HG03045 (cell line): ENCODE results near the gene TCF21.
"Not testable (repeated sequence)": the region's sequence is repeated elsewhere in the genome, so short reads cannot be mapped to it uniquely, and the experiment has no call there.

Experiments used
- ATAC-seq: cut with Tn5 transposase; IDR thresholded peaks from one replicate; pipeline ENCODE4 v1.9.1; 2021; ENCODE audit warnings: mild to moderate bottlenecking, moderate library complexity; ENCODE audit not compliant: unreplicated experiment

Gene TCF21

DNA sequence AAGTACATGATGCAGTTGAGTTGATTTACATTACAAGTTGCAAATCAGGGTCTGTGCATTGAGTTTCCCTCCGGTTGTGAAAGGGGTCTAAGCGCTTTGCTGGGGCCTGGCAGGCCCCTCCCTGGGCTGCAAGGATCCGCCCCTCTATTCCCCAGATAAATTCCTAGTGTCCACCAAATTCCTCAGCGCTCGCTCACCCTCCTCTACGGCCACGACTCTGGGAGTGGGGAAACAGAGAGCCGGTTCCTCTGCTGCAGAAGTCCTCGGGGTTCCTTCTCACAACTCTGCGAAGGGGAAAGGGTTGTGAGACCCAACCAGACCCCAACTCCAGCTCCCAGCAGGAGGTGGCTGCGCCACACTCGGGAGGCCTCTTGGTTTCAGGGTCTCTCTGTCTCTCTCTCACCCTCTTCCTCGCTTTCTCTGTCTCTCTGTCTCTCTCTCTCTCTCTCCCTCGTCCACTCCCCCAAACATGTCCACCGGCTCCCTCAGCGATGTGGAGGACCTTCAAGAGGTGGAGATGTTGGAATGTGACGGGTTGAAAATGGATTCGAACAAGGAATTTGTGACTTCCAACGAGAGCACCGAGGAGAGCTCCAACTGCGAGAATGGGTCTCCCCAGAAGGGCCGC, at the start of gene TCF21:
TCF21 (plus strand) TSS at position 185 of the 628 bp plus-strand sequence; CDS start at position 470, 285 bp downstream.
- ATAC-seq, result no peak

DNA sequence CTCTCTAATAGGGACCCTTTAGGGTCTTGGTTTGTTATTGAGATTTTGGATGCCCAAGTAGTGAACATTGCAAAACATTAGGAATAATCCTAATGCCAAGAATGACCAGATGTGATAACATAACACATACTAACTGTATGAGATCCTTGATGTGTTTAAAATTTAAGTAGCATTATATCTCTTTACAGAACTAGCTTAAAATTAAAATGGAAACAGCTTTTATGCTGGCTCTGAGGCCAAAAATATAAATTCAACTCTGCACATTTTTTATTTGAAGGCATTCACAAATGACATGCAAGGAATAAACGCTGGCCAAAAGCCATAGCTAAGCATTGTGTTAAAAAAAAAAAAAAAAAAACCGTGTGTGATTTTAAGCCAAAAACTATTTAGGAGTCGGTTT, 47.7 kb upstream of the TCF21 start:
- ATAC-seq, result no peak

DNA sequence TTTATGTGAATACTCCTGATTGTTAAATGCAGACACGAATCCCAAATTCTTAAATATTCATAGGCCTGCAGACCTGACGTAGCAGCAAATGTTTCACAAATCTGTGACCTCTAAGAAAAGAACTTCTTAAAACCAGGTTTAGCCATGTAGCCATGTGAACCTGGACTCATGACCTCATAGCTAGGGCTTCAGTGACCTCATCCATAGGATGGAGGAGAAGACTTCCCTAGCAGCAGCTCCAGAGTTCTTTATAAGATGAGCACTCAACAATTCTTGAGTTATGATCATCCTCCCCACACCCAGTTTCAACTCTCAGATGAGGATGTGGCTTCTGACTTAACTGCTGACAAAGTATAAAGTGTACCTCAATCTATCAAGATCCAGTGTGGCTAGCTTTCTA, 45.8 kb upstream of the TCF21 start:
- no peak for ATAC-seq

DNA sequence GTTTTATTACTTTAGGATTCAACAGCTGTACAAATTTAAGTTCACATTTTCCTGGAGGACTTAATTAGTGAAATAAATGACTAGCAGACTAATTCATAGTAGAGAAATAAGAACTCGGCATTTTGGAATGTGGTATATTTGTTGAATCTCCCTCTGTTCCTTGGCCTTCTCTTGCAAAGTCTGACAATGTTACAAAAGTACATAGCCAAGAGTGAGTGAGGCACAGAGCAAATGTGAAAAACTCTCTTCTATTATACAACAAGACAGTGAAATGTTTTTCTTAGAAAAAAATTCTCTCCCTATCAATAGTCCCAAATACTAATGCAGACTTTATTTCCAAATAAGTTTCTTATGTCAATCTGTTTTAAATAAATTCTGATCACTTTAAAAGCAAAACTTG, 44.2 kb upstream of the TCF21 start:
- no peak for ATAC-seq

DNA sequence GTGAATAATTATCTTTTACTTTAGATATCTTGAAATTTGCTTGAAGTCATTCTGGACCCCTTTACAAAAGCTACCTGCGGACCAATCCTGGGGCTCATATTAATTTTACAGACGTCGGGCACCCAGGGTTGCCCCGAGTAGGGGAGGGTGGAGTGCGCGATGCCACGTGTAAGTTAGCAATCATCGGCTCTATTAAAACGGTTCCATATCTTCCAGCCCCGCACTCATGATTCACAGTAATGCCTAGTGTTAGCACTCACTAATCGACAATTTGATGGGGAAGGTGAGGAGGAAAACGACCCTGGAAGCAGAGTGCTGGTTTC, 34.9 kb upstream of the TCF21 start:
- no peak for ATAC-seq

DNA sequence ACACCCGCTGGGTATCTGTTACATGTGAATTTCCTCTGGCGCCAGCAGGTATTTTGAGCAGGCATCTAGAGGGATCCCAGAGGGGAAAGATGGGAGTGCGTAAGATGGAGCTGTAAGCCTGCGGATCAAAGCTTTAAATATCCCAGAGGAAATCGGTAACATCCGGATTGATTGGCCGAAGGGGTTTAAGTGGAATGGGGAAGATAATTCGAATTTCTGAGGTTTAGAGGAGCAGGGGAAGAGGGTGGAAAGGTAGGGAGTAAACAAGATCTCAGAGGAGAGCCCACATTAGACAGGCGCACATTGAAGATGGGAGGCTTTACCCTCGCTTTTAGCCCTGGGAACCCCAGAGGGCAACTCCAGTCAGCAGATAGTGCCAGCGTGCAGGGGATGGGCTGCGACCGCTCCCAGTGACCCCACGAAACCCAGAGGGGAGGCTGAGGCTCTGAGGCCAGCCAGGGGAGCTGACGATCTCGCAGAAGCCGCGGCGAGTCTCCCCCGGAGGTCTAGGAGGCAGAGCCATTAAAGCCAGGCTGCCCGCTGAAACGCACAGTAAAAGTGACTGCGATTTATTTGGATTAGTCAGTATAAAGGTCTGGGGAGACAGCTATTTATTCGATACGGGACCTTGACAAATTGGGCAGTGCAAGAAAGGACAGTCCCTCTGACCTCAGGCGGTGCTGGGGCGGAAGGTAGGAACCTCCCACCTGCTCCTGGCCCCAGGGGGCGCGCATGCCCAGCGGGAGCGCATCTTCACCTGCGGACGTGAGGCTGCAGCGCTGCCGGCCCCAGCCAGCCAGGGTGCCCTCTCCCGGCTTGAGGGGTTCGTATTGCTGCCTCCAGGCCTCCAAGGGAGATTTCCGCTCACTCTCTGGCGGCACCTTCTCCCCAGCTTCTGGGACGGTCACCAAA, 34.3 kb upstream of the TCF21 start:
- no peak for ATAC-seq

DNA sequence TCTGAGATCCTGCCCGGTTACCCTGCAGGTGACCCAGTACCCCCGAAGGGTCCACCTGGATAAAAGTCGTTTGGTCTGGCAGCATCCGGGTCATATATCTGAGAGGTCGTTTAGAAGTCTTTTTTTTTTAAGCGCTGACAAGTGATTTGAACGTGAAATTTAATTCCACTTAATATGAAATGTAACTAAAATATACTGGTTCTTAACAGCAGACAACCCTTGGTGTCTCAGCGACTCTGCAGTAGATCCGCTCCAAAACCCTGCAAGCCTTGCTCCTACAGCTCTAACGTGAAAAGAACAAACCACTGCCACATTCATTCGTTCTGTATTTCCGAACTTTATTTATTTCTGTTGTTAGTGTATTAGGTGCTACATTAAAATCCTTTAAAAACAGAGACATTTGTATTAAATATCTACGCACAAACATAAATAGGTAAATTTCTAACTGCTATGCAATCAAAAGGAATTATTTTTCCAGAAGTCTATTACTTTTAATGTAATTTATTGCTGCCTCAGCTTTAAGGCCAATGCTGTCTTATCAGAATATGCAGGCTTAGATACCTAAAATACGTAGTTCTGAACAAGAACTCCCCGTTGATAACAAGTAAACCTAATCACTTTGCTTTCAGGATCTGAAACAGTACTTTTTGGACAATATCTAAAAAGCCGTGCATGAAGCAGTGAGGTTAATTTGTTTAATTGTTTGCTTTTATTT, 33.5 kb upstream of the TCF21 start:
- no peak for ATAC-seq

DNA sequence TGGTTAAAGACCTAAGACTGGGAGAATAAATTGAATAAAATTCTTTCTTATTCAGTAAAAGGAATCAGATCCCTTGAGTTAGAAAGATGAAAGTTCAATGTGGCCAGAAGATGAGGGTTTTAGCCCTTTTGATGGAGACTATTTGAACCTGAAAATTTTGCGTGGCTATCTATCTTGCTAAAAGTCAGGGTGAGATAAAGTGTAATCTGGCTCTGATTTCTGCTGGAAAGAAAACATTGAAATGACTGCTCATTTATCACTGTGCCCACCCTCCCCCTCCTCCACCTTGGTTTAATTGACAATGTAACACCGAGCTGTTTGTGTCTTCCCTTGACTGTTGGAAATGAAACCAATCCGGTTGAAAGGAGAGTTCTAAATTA, 32.9 kb upstream of the TCF21 start:
- no peak for ATAC-seq

DNA sequence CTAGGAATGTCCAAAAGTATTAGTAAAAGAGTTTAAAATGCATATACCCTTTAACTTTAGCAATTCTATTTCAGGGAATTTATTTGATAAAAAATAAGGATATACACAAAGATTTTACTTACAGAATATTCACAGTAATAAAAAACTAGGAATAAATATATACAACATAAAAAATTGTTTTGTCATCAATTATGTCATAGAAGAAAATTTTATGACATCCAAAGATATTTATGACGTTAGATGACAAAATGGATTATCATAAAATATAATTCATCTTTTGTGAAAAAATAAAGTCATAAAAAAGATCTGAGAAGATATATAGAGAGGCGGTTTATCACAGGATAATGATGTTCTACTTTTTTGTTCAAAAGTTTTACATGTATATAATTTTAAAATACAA, 32.0 kb upstream of the TCF21 start:
- ATAC-seq, result no peak

DNA sequence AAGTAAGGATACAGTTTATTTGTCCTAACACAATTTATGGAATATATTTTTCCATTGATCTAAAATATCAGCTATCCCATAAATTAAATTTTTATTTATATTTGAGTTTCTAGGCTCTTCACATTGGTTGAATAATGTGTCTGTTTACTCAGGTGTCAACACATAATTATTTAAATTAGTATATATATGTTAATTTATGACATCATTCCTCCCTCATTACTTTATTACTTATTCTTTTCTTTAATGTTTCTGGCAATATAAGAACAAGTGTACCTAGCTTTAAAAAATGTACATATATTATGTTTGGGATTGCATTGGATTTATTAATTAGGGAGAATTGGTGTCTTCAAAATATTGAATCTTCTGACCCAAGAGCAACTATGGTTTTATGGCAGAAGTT, 31.2 kb upstream of the TCF21 start:
- ATAC-seq, result no peak

DNA sequence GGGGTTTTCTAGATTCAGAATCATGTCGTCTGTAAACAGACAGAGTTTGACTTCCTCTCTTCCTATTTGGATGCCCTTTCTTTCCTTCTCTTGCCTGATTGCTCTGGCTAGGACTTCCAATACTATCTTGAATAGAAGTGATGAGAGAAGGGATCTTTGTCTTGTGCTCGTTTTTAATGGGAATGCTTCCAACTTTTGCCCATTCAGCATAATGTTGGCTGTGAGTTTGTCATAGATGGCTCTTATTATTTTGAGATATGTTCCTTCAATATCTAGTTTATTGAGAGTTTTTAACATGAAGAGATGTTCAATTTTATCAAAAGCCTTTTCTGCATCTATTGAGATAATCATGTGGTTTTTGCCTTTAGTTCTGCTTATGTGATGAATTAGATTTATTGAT, 27.6 kb upstream of the TCF21 start:
- not testable (repeated sequence) for ATAC-seq

DNA sequence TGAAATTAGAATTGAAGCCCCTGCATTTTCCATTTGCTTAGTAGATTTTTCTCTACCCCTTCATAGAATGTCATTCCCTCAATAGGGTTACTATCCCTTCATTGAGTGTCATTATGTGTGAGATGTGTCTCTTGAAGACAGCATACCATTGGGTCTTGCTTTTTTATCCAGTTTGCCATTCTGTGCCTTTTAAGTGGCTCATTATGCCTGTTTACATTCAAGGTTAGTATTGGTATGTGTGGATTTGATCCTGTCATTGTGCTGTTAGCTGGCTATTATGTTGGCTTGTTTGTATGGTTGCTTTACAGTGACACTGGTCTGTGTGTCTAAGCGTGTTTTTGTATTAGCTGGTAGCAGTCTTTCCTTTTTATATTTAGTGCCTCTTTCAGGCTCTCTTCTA, 25.7 kb upstream of the TCF21 start:
- ATAC-seq, result no peak

DNA sequence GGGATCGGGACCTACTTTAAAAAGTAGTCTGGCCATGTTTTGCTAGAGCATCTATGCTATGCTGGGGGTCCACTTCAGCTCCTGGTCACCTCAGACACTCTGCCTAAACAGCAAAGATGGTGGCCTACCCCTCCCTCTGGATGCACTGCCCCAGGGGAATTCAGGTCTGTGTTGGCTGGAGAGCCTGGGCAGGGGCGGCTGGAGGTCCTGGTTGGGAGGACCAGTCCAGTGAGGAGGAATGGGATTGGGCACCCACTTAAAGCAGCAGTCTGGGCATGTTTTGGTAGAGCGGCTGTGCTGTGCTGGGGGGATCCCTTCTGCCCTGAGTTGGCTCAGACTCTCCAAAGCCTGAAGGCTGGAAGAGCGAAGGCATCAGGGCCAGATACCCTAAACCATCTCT, 23.2 kb upstream of the TCF21 start:
- ATAC-seq, result no peak

DNA sequence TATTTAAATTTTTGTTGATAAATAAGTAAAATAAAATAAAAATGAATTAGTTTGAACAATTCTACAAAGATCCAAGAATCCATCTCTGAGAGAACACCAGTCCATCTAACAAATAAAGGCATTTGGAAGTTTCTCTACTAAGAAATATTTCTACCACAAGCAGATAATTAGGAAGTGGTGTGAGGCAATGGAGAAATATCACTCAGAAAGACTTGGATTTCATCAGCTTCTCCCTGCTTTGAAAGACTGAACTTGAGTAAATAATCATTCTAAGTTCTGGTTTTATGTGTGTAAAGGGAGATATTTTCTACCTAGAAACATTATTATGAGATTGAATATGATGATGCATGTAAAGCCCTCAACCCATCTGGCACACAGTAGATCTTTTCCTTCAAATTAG, 17.8 kb upstream of the TCF21 start:
- ATAC-seq, result no peak

DNA sequence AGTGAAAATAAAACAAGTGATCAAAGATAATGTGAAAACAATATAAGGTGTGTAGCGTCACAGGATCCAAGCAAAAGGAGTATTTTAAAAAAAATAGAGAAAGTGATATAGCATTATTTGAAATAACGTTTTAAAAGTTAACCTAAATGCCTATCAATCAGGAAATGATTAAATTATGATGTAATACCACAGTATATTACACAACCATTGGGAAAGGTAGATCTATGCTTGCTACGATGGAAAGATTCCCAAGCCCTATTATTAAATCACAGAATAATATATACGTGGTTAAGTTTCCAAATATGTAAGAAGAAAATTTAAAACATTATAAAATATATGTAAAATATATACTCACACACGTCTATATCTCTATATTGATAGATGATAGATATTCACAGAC, 15.4 kb upstream of the TCF21 start:
- ATAC-seq, result no peak

DNA sequence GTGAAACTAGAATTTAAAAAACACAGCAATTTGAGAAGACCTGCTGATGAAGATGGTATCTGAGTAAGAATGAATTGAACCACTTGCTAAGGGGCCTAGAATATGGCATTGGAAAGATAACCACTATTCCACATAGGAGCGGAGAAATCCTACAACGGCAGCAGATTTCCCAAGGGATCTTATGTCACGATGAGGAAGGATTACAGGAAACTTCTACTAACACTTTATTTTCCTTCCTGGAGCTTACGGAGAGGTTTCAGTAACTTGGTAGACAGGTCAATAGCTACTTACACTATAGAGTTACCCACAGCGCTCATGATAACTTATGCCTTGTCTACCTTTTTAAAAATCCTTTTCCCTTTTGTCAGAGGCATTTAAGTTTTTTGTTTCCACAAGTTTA, 11.8 kb upstream of the TCF21 start:
- no peak for ATAC-seq

DNA sequence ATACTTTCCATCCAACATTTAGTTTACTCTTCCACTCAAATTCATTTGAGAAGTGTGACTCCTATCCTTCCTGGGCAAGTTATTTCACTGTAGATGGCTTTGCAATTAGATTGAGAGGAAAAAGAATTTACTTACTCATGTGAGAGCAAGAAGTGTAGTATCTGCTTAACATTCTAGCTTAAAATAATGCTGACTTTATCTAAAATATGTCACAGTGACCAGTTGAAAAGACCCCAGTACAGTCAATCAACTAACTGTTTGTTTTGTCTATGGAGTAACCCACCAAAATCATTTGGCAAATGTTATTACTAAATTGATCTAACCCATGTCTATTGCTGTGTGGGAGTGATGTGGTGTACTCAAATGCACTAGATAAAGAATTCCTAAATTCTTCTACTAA, 8.9 kb upstream of the TCF21 start:
- no peak for ATAC-seq

DNA sequence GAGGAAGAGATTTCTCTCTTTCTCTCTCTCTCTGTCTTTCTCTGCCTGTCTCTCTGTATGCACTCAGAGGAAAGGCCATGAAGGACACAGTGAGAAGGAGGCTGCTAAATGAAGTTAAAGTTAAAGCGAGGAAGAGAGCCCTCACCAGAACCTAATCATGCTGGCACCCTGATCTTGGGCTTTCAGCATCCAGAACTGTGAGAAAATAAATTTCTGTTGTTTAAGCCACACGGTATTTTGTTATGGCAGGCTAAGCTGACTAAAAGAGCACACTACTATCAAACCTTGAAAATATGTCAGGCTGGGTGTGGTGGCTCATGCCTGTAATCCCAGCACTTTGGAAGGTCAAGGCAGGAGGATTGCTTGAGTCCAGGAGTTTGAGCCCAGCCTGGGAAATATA, 8.0 kb upstream of the TCF21 start:
- no peak for ATAC-seq

DNA sequence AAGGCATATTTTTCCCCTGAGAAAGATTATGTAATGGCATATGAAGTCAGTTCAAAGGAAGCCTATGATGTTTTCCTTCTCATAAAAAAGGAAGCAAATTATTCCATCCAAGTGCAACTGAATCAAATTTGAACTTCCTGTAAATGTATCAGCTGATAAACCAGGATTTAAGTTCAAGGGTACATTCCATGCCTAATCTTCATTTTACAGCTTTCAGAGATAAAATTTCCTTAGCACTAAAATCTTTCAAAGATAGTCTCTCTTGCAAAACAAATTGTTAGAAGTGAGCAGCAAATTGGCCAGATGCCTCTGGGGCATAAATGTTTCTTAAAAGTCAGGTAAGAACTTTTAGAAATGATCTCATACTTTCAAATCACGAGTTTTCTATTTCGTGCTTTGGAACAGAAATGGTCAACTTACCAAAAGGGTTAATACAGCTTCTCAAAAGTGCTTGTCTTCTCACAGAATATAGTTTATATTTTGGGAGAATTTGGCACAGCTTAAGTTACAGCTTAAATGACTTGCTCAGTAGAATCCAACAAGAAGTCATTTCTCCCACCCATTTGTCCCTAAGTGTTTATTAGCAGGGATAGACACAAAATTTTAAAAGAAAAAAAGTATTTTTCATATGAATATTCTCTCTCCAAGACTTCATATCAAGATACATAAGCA, 2.7 kb upstream of the TCF21 start:
- no peak for ATAC-seq

DNA sequence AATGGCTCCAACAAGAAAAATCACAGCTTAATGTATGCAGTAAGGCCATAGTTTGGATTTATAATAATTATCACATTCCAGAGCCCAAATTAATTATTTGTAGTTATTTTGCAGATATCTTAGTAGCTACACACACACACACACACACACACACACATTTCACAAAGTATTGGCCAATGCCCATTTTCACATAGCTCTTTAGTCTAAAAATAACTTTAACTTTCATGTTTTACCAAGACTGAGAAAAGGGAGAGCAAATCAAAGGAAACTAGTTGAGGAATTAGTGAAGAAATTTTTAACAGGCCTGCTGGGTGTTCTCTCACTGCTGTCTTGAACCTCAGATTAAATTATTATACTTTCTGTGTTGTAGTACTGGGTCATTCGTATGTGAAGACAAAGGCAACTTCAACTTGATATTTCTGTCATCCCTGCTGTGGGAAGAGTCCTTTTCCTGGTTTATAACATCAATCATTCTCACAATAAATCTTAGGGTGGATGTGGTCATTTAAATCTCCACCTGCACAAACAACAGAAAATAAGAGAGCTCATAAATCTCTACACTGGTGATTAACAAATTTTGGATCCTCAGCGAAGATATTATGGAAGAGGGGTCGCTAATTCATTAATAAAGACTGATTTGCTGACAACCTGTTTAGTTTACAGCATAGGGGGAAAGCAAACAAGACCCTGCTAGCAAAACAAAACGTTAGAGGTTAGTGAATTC, 1.6 kb upstream of the TCF21 start:
- no peak for ATAC-seq

DNA sequence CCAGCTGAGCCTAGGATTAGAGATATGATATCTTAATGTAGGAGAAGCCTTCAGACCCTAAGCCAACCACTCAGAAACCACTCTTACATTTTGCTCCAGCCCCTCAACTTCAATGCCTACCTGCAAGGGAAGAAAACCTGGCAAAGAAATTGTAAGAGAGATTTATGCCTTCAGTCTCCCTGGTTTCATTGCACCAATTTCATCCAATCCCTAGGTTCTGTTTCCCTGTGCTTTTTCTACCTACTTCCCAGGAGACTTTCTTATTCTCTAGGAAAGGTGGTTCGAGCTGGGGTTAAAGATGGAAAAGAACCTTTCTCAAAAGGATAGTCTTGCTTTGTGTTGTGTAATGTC, 1.1 kb upstream of the TCF21 start:
- no peak for ATAC-seq
